Measurements from ENCODE around the gene GJD4. TPM values are rescaled to one million over a fixed set of nuclear protein-coding genes. Genes with fewer than 3 reads are reported as not detected.

GJD4 gene
- total and polyA plus RNA-seq, 2 experiments from 2014 or later = not detected

DNA sequence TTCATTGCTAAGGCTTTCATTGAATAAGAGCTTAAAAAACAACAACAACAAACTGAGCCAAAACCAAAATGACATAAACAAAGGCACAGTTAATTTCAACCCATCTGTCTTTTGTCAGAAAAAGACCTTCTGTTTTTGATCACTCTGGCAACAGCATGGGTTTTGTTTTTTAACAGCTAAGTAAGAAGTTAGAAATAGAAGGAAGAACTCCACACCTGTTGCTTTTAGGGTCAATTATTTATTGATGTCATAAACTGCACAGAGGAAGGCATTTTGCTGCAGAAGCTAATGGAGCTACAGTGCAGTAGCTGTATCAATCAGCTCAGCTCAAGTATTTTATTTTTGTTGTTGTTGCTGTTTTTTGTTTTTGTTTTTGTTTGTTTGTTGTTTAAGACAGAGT, 16.3 kb upstream of the GJD4 start:
- H3K4me1 ChIP-seq (ENCODE audit: insufficient read depth) = peaks cover 13% of the 10 kb centered on the region; the same call in 1 of the 2 replicates
- Mint-ChIP-seq H3K27ac (no peak overlapping the region), H3K4me3 (no peak overlapping the region), H3K27me3 (ENCODE audit: insufficient read depth, low read depth, poor library complexity) (peaks cover 2% of the 10 kb centered on the region), H3K36me3 (ENCODE audit: low read depth) (peaks cover 30% of the 10 kb centered on the region), H3K4me1 (peaks cover 8% of the 10 kb centered on the region), H3K9me3 (peaks cover 39% of the 10 kb centered on the region)
- no peak overlapping the region for H3K27ac ChIP-seq (ENCODE audit: low read depth)
- H2AFZ ChIP-seq = no peak overlapping the region
- peaks cover 15% of the 10 kb centered on the region for H3K9me2 ChIP-seq (ENCODE audit: insufficient read depth)
- no peaks in the 10 kb centered on the region for H3K36me3 ChIP-seq (ENCODE audit: insufficient read depth)
- ATAC-seq (no peak), DNase-seq (ENCODE audit: low spot score) (no peak)
- H3F3A ChIP-seq (replicated peaks; ENCODE audit: low read depth) = no peaks in the 10 kb centered on the region; the same call in 1 of the 2 replicates
- TF ChIP-seq CREB1 (CRISPR knock-in tag; IDR thresholded peaks at IDR 0.05; ENCODE audit: low read depth) = no peak
- TF ChIP-seq, protein P1, sequence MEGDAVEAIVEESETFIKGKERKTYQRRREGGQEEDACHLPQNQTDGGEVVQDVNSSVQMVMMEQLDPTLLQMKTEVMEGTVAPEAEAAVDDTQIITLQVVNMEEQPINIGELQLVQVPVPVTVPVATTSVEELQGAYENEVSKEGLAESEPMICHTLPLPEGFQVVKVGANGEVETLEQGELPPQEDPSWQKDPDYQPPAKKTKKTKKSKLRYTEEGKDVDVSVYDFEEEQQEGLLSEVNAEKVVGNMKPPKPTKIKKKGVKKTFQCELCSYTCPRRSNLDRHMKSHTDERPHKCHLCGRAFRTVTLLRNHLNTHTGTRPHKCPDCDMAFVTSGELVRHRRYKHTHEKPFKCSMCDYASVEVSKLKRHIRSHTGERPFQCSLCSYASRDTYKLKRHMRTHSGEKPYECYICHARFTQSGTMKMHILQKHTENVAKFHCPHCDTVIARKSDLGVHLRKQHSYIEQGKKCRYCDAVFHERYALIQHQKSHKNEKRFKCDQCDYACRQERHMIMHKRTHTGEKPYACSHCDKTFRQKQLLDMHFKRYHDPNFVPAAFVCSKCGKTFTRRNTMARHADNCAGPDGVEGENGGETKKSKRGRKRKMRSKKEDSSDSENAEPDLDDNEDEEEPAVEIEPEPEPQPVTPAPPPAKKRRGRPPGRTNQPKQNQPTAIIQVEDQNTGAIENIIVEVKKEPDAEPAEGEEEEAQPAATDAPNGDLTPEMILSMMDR (conservative IDR thresholded peaks at IDR 0.05; ENCODE audit: low read depth in 2 of 2) = no peak
- no peak for TF ChIP-seq EZH2 (IDR thresholded peaks at IDR 0.05; ENCODE audit: low read depth, unreplicated experiment)
- TF ChIP-seq ZNF114 (CRISPR knock-in tag; IDR thresholded peaks at IDR 0.05) = no peak
- TF ChIP-seq EZH2phosphoT487 (IDR thresholded peaks at IDR 0.05; ENCODE audit: unreplicated experiment) = no peak
- TF ChIP-seq NANOG (IDR thresholded peaks at IDR 0.05; ENCODE audit: borderline replicate concordance) = no peak
- no peak for TF ChIP-seq ZNF331 (CRISPR knock-in tag; IDR thresholded peaks at IDR 0.05; ENCODE audit: low read depth)
- TF ChIP-seq, protein P2, sequence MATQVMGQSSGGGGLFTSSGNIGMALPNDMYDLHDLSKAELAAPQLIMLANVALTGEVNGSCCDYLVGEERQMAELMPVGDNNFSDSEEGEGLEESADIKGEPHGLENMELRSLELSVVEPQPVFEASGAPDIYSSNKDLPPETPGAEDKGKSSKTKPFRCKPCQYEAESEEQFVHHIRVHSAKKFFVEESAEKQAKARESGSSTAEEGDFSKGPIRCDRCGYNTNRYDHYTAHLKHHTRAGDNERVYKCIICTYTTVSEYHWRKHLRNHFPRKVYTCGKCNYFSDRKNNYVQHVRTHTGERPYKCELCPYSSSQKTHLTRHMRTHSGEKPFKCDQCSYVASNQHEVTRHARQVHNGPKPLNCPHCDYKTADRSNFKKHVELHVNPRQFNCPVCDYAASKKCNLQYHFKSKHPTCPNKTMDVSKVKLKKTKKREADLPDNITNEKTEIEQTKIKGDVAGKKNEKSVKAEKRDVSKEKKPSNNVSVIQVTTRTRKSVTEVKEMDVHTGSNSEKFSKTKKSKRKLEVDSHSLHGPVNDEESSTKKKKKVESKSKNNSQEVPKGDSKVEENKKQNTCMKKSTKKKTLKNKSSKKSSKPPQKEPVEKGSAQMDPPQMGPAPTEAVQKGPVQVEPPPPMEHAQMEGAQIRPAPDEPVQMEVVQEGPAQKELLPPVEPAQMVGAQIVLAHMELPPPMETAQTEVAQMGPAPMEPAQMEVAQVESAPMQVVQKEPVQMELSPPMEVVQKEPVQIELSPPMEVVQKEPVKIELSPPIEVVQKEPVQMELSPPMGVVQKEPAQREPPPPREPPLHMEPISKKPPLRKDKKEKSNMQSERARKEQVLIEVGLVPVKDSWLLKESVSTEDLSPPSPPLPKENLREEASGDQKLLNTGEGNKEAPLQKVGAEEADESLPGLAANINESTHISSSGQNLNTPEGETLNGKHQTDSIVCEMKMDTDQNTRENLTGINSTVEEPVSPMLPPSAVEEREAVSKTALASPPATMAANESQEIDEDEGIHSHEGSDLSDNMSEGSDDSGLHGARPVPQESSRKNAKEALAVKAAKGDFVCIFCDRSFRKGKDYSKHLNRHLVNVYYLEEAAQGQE (IDR thresholded peaks at IDR 0.05; ENCODE audit: unreplicated experiment) = no peak
- TF ChIP-seq, protein P3, sequence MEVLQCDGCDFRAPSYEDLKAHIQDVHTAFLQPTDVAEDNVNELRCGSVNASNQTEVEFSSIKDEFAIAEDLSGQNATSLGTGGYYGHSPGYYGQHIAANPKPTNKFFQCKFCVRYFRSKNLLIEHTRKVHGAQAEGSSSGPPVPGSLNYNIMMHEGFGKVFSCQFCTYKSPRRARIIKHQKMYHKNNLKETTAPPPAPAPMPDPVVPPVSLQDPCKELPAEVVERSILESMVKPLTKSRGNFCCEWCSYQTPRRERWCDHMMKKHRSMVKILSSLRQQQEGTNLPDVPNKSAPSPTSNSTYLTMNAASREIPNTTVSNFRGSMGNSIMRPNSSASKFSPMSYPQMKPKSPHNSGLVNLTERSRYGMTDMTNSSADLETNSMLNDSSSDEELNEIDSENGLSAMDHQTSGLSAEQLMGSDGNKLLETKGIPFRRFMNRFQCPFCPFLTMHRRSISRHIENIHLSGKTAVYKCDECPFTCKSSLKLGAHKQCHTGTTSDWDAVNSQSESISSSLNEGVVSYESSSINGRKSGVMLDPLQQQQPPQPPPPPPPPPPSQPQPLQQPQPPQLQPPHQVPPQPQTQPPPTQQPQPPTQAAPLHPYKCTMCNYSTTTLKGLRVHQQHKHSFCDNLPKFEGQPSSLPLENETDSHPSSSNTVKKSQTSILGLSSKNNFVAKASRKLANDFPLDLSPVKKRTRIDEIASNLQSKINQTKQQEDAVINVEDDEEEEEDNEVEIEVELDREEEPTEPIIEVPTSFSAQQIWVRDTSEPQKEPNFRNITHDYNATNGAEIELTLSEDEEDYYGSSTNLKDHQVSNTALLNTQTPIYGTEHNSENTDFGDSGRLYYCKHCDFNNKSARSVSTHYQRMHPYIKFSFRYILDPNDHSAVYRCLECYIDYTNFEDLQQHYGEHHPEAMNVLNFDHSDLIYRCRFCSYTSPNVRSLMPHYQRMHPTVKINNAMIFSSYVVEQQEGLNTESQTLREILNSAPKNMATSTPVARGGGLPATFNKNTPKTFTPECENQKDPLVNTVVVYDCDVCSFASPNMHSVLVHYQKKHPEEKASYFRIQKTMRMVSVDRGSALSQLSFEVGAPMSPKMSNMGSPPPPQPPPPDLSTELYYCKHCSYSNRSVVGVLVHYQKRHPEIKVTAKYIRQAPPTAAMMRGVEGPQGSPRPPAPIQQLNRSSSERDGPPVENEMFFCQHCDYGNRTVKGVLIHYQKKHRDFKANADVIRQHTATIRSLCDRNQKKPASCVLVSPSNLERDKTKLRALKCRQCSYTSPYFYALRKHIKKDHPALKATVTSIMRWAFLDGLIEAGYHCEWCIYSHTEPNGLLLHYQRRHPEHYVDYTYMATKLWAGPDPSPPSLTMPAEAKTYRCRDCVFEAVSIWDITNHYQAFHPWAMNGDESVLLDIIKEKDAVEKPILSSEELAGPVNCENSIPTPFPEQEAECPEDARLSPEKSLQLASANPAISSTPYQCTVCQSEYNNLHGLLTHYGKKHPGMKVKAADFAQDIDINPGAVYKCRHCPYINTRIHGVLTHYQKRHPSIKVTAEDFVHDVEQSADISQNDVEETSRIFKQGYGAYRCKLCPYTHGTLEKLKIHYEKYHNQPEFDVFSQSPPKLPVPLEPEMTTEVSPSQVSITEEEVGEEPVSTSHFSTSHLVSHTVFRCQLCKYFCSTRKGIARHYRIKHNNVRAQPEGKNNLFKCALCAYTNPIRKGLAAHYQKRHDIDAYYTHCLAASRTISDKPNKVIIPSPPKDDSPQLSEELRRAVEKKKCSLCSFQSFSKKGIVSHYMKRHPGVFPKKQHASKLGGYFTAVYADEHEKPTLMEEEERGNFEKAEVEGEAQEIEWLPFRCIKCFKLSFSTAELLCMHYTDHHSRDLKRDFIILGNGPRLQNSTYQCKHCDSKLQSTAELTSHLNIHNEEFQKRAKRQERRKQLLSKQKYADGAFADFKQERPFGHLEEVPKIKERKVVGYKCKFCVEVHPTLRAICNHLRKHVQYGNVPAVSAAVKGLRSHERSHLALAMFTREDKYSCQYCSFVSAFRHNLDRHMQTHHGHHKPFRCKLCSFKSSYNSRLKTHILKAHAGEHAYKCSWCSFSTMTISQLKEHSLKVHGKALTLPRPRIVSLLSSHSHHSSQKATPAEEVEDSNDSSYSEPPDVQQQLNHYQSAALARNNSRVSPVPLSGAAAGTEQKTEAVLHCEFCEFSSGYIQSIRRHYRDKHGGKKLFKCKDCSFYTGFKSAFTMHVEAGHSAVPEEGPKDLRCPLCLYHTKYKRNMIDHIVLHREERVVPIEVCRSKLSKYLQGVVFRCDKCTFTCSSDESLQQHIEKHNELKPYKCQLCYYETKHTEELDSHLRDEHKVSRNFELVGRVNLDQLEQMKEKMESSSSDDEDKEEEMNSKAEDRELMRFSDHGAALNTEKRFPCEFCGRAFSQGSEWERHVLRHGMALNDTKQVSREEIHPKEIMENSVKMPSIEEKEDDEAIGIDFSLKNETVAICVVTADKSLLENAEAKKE (CRISPR knock-in tag; IDR thresholded peaks at IDR 0.05) = no peak
- TF ChIP-seq JUNB (IDR thresholded peaks at IDR 0.05; ENCODE audit: unreplicated experiment) = no peak
- TF ChIP-seq, protein P4, sequence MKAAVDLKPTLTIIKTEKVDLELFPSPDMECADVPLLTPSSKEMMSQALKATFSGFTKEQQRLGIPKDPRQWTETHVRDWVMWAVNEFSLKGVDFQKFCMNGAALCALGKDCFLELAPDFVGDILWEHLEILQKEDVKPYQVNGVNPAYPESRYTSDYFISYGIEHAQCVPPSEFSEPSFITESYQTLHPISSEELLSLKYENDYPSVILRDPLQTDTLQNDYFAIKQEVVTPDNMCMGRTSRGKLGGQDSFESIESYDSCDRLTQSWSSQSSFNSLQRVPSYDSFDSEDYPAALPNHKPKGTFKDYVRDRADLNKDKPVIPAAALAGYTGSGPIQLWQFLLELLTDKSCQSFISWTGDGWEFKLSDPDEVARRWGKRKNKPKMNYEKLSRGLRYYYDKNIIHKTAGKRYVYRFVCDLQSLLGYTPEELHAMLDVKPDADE (IDR thresholded peaks at IDR 0.05) = no peak
- TF ChIP-seq POLR2AphosphoS5 (IDR thresholded peaks at IDR 0.05; ENCODE audit: low read depth) = no peak
- H4K20me1 ChIP-seq (replicated peaks; ENCODE audit: insufficient read depth) = no peaks in the 10 kb centered on the region
- no peaks in the 10 kb centered on the region for H3K27me3 ChIP-seq (ENCODE audit: insufficient read depth)
- no peaks in the 10 kb centered on the region for H3K79me2 ChIP-seq (replicated peaks; ENCODE audit: insufficient read depth)
- no peak overlapping the region for H3K4me3 ChIP-seq
- H3K4me2 ChIP-seq = no peak overlapping the region
